HL-60 (cell line): ENCODE results near the gene SRGAP3.

Experiments used
- CTCF ChIP-seq: IDR thresholded peaks from one replicate; pipeline ENCODE4 v1.5.1; 2011; ENCODE audit warnings: low read length, control low read depth, inconsistent platforms; ENCODE audit not compliant: insufficient read depth
- POLR2AphosphoS5 ChIP-seq: IDR thresholded peaks from 2 replicates; pipeline ENCODE4 v1.6.1; 2012; ENCODE audit warnings: low read depth
- REST ChIP-seq: IDR thresholded peaks from 2 replicates; pipeline ENCODE4 v1.6.1; 2012; ENCODE audit warnings: low read depth; ENCODE audit not compliant: insufficient replicate concordance

- TF ChIP-seq POLR2AphosphoS5: no peak
- no peak for TF ChIP-seq CTCF
- TF ChIP-seq REST: no peak
Observed at GRCh38 chr3:8988791-8989558, 260.5 kb downstream of the SRGAP3 start.
